ENCODE data around the gene UFD1. TPM values are rescaled to one million over a fixed set of nuclear protein-coding genes. Genes with fewer than 3 reads are reported as not detected.
"Not testable (repeated sequence)": the region's sequence is repeated elsewhere in the genome, so short reads cannot be mapped to it uniquely, and the experiment has no call there.

The UFD1 gene
- total and polyA plus RNA-seq, 9 donors, result 27.8 to 58.8 (median 44.4) TPM

DNA sequence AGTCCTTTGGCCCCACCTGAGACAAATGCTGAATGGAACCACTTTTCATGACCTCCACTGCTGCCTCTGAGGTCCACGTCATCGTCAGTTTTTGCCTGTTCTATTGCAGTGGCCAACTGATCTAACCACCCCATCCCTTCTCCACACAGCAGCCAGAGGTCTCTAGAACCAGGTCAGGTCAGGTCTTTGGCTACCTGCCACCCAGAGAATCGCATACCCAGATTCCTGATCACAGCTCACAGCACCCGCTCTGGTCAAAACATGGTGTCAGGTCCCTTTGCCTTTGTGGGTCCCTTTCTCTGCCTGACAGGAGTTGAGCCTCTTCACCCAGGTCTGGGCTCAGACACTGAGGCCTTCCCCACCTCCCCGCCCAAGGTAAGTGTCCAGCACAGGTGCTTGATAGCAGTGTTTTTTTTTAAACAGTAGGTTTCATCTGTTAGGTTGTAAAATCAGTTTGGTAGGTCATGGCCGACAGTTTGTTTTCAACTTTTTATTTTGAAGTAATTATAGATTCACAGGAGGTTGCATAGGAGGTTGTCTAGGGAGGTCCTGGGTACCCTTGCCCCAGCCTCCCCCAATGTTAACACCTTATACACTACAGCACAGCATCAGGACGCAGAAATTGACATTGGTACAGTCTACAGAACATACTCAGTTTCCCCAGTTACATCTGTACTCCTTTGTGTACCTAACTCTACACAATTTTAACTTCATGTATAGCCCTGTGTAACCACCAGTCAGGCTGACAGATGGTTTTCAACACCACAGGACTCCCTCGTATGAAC is 38.4 kb downstream of the UFD1 start:
- no peak for DNase-seq
- Histone ChIP-seq H3K9me3 (replicated peaks; ENCODE audit: control insufficient read depth, low read depth, low read length) (no peaks in the 10 kb centered on the region), H3K27ac (ENCODE audit: low read length) (no peak overlapping the region), H3K4me3 (ENCODE audit: low read length) (no peak overlapping the region), H3K36me3 (ENCODE audit: control insufficient read depth, insufficient read depth, low read length) (peaks cover 50% of the 10 kb centered on the region), H3K27me3 (ENCODE audit: control insufficient read depth, insufficient read depth, low read length) (no peaks in the 10 kb centered on the region), H3K4me1 (ENCODE audit: control insufficient read depth, insufficient read depth, low read length) (no peaks in the 10 kb centered on the region)
- 82% methylated on average over 5 of the region's 8 CpGs for WGBS (ENCODE audit: insufficient coverage)

DNA sequence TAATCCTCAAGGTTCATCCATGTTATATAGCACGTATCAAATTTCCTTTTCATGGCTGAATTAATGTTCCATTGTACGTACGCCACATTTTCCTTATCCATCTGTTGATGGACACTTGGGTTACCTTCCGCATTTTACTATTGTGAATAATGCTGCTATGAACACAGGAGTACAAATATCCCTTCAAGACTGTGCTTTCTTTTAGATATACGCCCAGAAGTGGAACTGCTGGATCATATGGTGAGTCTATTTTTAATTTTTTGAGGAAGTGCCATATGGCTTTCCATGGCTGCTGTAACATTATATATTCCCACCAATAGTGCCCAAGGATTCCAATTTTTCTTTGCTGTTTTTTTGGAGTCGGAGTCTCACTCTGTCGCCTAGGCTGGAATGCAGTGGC is 40.7 kb downstream of the UFD1 start:
- 80% methylated on average over 2 of the region's 7 CpGs for WGBS (ENCODE audit: insufficient coverage)
- no peaks in the 10 kb centered on the region for H3K9me3 ChIP-seq (replicated peaks; ENCODE audit: control insufficient read depth, low read depth, low read length)
- H3K4me1 ChIP-seq (ENCODE audit: control insufficient read depth, insufficient read depth, low read length), result peaks cover 3% of the 10 kb centered on the region
- DNase-seq, result no peak
- no peaks in the 10 kb centered on the region for H3K27me3 ChIP-seq (ENCODE audit: control insufficient read depth, insufficient read depth, low read length)
- H3K36me3 ChIP-seq (ENCODE audit: control insufficient read depth, insufficient read depth, low read length), result peaks cover 53% of the 10 kb centered on the region
- no peak overlapping the region for H3K27ac ChIP-seq (ENCODE audit: low read length)
- H3K4me3 ChIP-seq (ENCODE audit: low read length), result no peak overlapping the region

DNA sequence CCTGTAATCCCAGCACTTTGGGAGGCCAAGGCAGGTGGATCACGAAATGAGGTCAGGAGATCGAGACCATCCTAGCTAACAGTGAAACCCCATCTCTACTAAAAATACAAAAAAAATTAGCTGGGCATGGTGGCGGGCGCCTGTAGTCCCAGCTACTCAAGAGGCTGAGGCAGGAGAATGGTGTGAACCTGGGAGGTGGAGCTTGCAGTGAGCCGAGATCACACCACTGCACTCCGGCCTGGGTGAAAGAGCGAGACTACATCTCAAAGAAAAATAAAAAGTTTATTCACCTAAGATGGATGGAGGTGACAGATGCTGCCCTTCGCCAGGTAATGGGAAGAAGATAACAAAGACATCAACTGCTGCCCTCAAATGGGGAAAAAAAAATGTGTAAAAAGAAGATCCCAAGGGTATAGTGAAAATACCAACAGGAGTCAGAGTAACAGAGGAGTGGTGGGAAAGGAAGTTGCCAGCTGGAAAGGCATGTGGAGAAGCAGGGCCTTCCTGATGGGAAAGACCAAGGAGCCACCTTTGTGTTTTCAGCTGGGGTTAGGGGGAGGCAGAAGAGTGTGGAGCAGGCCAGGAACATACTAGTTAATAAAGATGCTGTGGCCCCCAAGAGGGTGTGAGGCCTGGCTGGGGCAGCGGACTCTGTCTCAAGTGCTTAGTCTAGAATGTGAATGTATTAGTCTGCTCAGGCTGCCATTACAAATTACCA is 42.4 kb downstream of the UFD1 start:
- not testable (repeated sequence) for H3K9me3 ChIP-seq (replicated peaks; ENCODE audit: control insufficient read depth, low read depth, low read length); DNase-seq; H3K27me3 ChIP-seq (ENCODE audit: control insufficient read depth, insufficient read depth, low read length); H3K27ac ChIP-seq (ENCODE audit: low read length); H3K4me1 ChIP-seq (ENCODE audit: control insufficient read depth, insufficient read depth, low read length); H3K4me3 ChIP-seq (ENCODE audit: low read length)
- peaks cover 42% of the 10 kb centered on the region for H3K36me3 ChIP-seq (ENCODE audit: control insufficient read depth, insufficient read depth, low read length)
- no CpG with 5 or more reads among the region's 9 CpGs for WGBS (ENCODE audit: insufficient coverage)

- Histone ChIP-seq H3K36me3 (ENCODE audit: control insufficient read depth, insufficient read depth, low read length) (peaks cover 33% of the 10 kb centered on the region), H3K4me1 (ENCODE audit: control insufficient read depth, insufficient read depth, low read length) (peaks cover 18% of the 10 kb centered on the region), H3K4me3 (ENCODE audit: low read length) (no peak overlapping the region), H3K27ac (ENCODE audit: low read length) (no peak overlapping the region), H3K27me3 (ENCODE audit: control insufficient read depth, insufficient read depth, low read length) (no peaks in the 10 kb centered on the region), H3K9me3 (replicated peaks; ENCODE audit: control insufficient read depth, low read depth, low read length) (no peaks in the 10 kb centered on the region)
- no peak for DNase-seq
- 67% methylated on average over 1 of the region's 2 CpGs for WGBS (ENCODE audit: insufficient coverage)
Observed at GRCh38 chr22:19434829-19435580, 44.0 kb downstream of the UFD1 start.

- Histone ChIP-seq H3K4me1 (ENCODE audit: control insufficient read depth, insufficient read depth, low read length) (peaks cover 19% of the 10 kb centered on the region), H3K27me3 (ENCODE audit: control insufficient read depth, insufficient read depth, low read length) (no peaks in the 10 kb centered on the region), H3K9me3 (replicated peaks; ENCODE audit: control insufficient read depth, low read depth, low read length) (no peaks in the 10 kb centered on the region), H3K27ac (ENCODE audit: low read length) (no peak overlapping the region), H3K4me3 (ENCODE audit: low read length) (no peak overlapping the region), H3K36me3 (ENCODE audit: control insufficient read depth, insufficient read depth, low read length) (peaks cover 28% of the 10 kb centered on the region)
- WGBS (ENCODE audit: insufficient coverage), result no CpG with 5 or more reads among the region's 7 CpGs
- DNase-seq, result no peak
Observed at GRCh38 chr22:19434401-19434800, 44.6 kb downstream of the UFD1 start.

- H3K27ac ChIP-seq (ENCODE audit: low read length), result peak within 1 kb of the TSS; percentile 96
- DNase-seq, result peak; percentile 98
- no peaks in the 10 kb centered on the region for H3K9me3 ChIP-seq (replicated peaks; ENCODE audit: control insufficient read depth, low read depth, low read length)
- H3K4me3 ChIP-seq (ENCODE audit: low read length), result peak within 1 kb of the TSS; percentile 89
- under 1% methylated on average over 74 of the region's 74 CpGs for WGBS (ENCODE audit: insufficient coverage)
- no peaks in the 10 kb centered on the region for H3K27me3 ChIP-seq (ENCODE audit: control insufficient read depth, insufficient read depth, low read length)
- peaks cover 28% of the 10 kb centered on the region for H3K36me3 ChIP-seq (ENCODE audit: control insufficient read depth, insufficient read depth, low read length)
- H3K4me1 ChIP-seq (ENCODE audit: control insufficient read depth, insufficient read depth, low read length), result peaks cover 19% of the 10 kb centered on the region
Observed at GRCh38 chr22:19432133-19432851, 46.7 kb downstream of the UFD1 start, which contains the start of gene MRPL40. Gene MRPL40 (plus strand): TSS chr22:19432545. CDS start chr22:19432555, 10 bp downstream.

DNA sequence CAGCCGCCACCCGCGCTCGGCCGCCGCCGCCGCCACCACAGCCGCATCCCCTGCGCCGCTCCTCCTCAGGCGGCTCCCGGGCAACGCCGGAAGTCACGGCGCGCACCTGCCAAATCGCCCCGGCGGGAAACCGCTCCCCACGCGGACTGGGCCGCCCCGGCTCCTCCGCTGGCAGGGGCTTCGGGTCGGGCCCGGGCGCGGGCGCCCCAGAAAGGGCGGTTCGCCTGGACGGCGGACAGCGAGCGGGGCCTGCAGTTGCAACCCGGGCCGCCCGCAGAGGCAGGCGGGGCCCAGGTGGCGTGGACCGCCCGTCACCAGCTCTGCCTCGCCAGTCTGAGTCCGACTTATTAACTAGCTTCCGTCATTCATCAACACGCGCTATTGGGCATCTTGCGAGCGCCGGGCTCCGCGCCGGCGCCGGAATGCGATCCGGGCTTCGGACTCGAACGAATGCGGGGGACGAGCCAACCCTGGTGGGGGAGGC is 47.3 kb downstream of the UFD1 start, which contains the start of gene HIRA:
Gene HIRA, minus strand, starts transcription at position 85 of the 484 bp plus-strand sequence. CDS start 257 bp downstream, outside the sequence.
- Histone ChIP-seq H3K27me3 (ENCODE audit: control insufficient read depth, insufficient read depth, low read length) (no peaks in the 10 kb centered on the region), H3K27ac (ENCODE audit: low read length) (peak within 1 kb of the TSS; percentile 96), H3K9me3 (replicated peaks; ENCODE audit: control insufficient read depth, low read depth, low read length) (no peaks in the 10 kb centered on the region), H3K4me1 (ENCODE audit: control insufficient read depth, insufficient read depth, low read length) (peaks cover 19% of the 10 kb centered on the region), H3K4me3 (ENCODE audit: low read length) (peak within 1 kb of the TSS; percentile 89), H3K36me3 (ENCODE audit: control insufficient read depth, insufficient read depth, low read length) (peaks cover 22% of the 10 kb centered on the region)
- DNase-seq, result peak; percentile 89
- under 1% methylated on average over 65 of the region's 66 CpGs for WGBS (ENCODE audit: insufficient coverage)

GRCh38 chr22:19430890-19431541 is 48.0 kb downstream of the UFD1 start:
- Histone ChIP-seq H3K9me3 (replicated peaks; ENCODE audit: control insufficient read depth, low read depth, low read length) (no peaks in the 10 kb centered on the region), H3K4me3 (ENCODE audit: low read length) (peak overlapping the region; percentile 83), H3K36me3 (ENCODE audit: control insufficient read depth, insufficient read depth, low read length) (peaks cover 17% of the 10 kb centered on the region), H3K27ac (ENCODE audit: low read length) (peak overlapping the region; percentile 67), H3K4me1 (ENCODE audit: control insufficient read depth, insufficient read depth, low read length) (peaks cover 19% of the 10 kb centered on the region), H3K27me3 (ENCODE audit: control insufficient read depth, insufficient read depth, low read length) (no peaks in the 10 kb centered on the region)
- WGBS (ENCODE audit: insufficient coverage), result under 1% methylated on average over 53 of the region's 53 CpGs
- peak; percentile 30 for DNase-seq

All from muscle of leg (tissue), 11 donors.